IPS DF 19.7 (cell line): ENCODE data around the gene ETV1.
"Not testable (repeated sequence)": the region's sequence is repeated elsewhere in the genome, so short reads cannot be mapped to it uniquely, and the experiment has no call there.

Experiments
- DNase-seq: peaks from one replicate; pipeline ENCODE4 v3.0.0-alpha.2; 2013; ENCODE audit warnings: low read depth, low spot score

The ETV1 gene

DNA sequence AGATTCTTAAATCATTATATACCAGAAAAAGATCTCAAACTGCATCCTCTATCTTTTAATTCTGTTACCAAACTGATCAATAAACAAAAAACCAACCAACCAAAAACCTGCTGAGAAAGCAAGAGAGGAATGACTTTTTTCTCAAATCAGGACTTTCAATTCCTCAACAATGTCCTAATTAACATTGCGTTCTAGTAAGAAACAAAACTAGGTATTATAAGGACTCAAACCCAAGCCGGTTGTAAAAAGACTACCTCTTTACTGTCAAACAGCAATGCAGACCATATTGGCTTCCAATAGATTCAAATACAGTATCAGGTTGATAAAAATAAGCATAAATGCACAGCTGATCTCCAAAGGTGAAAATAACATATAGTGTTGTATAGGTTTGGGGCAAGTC lies 57.3 kb downstream of the ETV1 start:
- no peak for DNase-seq

GRCh38 chr7:13921062-13921461 lies 68.4 kb downstream of the ETV1 start:
- no peak for DNase-seq

- DNase-seq: no peak
Observed at GRCh38 chr7:13920053-13920697, 69.3 kb downstream of the ETV1 start.

- DNase-seq: not testable (repeated sequence)
Observed at GRCh38 chr7:13918333-13918732, 71.1 kb downstream of the ETV1 start.

DNA sequence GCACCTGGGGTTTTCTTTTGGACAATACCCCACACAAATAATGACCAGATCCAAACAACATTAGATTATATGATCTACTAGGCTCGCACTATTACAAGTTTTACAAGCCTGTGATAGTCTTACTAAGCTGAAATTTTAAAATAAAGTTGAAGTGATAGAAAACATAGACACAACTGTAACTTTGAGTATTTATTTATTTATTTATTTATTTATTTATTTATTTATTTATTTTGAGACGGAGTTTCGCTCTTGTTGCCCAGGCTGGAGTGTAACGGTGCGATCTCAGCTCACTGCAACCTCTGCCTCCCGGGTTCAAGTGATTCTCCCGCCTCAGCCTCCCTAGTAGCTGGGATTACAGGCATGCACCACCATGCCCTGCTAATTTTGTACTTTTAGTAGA lies 72.4 kb downstream of the ETV1 start:
- DNase-seq: not testable (repeated sequence)

GRCh38 chr7:13915891-13916290 lies 73.6 kb downstream of the ETV1 start:
- no peak for DNase-seq

- DNase-seq: no peak
Observed at GRCh38 chr7:13912715-13913278, 76.7 kb downstream of the ETV1 start.

- DNase-seq: no peak
Observed at GRCh38 chr7:13911909-13912308, 77.6 kb downstream of the ETV1 start.

DNA sequence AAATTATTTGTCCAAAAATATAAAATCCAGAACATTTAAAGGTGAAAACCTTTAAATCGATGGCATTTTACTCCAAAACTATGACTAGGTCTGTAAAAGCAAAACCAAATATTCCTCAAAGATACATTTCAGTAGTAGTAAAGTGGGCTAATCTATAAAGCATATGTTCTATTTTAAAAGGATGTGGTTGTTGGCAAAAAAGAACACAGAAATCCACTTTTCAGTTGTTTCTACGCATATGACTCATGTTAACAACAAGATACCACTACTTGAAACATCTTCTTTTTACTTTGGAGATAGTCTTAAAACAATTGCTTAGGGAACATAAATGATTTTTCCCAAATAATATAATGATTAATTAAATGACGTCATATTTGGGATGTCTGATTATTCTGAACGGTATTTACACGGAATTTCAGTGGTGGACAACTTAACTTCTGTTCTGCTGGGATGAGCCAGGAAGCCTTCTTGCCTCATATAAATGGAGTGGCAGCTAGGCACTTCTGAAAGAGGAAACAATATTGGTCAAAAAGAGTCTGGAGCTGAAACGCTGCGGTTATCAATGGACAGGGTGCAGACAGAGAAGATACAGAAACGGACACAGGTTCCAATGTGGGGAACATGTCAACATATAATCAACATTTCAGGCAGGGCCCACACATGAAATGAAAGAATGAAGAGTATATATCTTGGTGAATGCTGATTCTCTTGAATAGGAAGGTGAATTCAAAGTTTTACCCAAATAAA lies 78.5 kb downstream of the ETV1 start:
- DNase-seq: no peak

DNA sequence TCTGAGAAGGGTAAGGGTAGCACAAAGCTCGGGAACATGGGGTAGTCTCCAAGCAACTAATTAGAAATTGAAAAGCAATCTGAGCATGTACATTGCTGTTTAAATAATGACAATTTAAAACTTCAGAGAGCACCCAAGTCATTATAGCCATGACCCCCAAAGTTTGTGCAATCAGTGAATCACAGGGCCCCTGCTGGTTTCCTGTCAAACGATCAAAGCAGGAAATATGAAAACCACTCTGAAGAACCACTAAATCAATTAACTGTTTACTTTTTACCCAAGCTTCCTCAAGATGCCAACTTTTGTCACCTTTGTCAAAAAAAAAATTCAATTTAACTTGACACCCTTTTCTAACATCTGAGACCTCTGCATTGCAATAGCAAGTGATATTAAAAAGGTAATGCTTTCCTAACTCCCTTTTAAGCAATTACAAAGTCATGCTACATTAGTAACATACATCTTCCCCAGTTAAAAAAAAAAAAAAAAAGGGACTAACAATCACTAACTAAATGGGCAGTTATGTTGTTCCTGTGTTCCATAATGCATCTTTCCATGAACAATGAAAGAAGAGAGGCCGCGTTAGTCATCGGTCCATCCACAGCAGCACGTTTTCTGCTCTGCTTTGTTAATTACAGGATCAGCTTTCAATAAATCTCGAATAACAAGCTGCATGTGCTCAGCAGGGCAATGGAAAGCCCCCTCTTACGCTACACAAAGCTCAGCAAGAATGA lies 80.6 kb downstream of the ETV1 start:
- no peak for DNase-seq

DNA sequence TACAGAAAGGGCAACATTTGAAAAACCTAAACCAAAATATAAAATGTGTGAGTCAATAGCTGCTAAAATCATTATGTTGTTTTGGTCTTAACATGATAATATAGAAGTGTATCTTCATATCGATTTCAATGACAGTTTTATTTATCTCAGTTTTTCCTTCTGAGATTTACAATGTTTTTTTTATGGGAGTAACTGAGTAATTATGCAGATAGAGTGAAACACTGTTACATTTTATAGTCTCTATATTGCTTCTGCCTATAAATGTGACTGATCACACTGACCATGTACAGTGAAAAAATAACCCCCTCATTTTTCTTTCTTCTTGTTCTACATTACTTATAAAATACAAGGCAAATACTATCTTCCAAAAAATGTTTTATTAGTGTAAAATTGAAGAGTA lies 81.6 kb downstream of the ETV1 start:
- no peak for DNase-seq

GRCh38 chr7:13904689-13905088 lies 84.8 kb downstream of the ETV1 start:
- DNase-seq: no peak

DNA sequence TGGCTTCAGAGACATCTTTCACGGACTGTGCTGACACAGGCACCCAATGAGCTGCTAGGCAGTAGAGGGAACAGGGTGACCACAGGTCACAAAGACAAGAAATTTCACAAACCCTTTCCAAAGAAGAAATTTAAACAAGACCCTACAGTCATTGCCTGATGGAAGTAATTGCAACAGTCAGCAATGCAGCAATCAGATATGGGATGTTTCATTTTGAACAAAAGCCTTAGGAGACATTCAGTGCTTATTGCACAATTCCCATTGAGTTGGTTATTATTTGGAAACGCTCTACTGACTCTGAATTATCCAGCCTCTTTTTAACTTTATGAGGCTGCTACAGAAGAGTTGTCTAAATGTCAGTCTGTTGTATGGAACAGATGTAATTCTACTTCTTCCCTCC lies 85.5 kb downstream of the ETV1 start:
- DNase-seq: no peak

- no peak for DNase-seq
Observed at GRCh38 chr7:13901577-13901976, 87.9 kb downstream of the ETV1 start.

DNA sequence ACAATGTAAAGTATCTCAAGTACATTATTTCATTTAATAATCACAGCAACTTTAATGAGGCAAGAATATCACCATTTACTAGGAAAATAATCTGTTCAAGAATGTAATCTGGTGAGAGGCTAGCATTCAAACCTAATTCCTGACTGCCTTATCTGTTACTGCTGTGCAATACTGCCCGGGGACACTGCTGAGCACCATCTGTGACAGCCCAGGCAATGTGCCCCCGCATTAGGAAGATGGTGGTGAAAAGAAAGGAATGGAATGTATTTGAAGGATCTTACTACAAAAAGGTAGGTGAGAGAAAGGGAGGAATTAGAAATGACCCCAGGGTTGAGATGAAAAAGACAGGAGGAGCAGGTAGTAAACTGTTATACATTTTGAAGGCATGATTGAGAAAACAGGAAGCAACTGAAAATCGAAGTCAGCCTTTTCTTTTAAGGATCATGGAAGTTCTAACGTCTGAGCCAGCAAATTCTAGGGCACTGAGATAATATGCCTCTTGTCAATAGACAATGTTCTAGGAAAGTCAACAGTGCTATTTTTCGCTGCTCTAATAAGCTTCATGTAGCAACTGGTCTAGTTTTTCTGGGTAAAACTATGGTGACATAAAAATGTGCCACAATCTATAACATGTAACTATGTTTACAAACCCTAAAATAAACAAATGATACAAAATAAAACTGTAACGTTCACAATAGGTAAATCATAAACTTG lies 90.4 kb downstream of the ETV1 start:
- no peak for DNase-seq

DNA sequence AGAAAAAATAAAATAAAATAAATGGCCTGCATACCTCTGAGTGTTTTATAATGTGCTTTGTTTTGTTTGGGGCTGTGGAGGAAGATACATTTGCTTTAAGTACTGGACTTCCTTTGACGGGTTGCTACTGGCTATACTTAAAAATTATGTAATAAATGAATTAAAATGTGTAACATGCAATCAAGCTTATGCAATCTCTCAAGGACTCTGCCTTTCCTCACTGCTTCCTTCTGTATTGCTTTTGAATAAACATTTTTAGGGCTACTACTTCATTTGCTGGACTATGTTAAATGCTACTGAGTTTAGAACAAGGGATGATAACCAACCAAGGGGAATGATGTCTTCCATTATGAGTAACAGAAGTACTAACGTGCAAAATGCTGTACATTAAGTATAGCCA lies 91.6 kb downstream of the ETV1 start:
- DNase-seq: no peak

GRCh38 chr7:13894954-13895353 lies 94.5 kb downstream of the ETV1 start:
- DNase-seq: no peak

- DNase-seq: no peak
Observed at GRCh38 chr7:13894377-13894776, 95.1 kb downstream of the ETV1 start.

- no peak for DNase-seq
Observed at GRCh38 chr7:13890793-13891192, 98.7 kb downstream of the ETV1 start.

GRCh38 chr7:13886356-13886755 lies 103.1 kb downstream of the ETV1 start:
- no peak for DNase-seq

- DNase-seq: no peak
Observed at GRCh38 chr7:13882051-13882450, 107.4 kb downstream of the ETV1 start.

DNA sequence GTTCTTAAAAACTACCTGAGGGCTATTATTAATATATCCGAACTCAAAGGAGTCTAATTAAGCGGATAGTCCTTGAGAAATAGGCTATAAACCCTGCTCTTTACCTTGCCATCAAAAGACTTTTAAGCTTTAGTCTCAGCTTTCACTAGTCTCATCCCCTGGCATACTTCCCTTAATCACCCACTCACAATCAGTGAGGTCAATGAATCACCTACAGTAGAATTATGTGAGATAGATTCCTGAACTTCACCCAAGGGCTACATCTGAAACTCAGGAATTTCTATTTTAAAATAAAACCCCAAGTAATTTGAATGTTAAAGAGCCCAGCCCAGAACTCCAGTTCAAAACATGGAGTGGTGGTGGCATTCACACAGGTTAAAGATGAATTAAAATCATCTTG lies 108.7 kb downstream of the ETV1 start:
- DNase-seq: no peak
